ENCODE data around the gene KTI12.
"Not testable (repeated sequence)": the region's sequence is repeated elsewhere in the genome, so short reads cannot be mapped to it uniquely, and the experiment has no call there.

The KTI12 gene

DNA sequence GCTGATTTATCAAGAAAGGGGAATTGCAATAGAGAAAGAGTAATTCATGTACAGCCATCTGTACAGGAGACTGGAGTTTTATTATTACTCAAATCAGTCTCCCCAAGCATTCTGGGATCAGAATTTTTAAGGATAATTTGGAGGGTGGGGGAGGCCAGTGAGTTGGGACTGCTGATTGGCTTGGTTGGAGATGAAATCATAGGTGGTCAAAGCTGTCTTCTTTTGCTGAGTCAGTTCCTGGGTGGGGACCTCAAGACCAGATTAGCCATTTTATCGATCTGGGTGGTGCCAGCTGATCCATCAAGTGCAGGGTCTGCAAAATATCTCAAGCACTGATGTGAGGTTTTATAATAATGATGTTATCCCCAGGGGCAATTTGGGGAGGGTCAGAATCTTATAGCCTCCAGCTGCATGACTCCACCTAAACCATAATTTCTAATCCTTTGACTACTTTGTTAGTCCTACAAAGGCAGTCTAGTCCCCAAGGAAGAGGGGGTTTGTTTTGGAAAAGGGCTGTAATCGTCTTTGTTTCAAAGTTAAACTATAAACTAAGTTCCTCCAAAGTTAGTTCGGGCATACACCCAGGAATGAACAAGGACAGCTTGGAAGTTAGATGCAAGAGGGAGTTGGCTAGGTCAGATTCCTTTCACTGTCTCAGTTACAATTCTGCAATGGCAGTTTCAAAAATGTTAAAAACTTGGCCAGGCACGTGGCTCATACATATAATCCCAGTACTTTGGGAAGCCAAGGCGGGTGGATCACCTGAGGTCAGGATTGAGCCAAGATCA, 26.2 kb downstream of the KTI12 start:
- no CpG with 5 or more reads among the region's 5 CpGs for WGBS, 2 donors (ENCODE audit: extremely low coverage in 2 of 2, insufficient read length in 2 of 2, insufficient replicate concordance in 1 of 2)
- no peak overlapping the region for H3K9ac ChIP-seq (ENCODE audit: low read depth, low read length, poor library complexity)
- H2BK15ac ChIP-seq (ENCODE audit: low read length) = no peak overlapping the region
- H2BK5ac ChIP-seq (ENCODE audit: low read length) = no peak overlapping the region
- peaks cover 5 to 10% of the 10 kb centered on the region in 2 donors for H3K4me1 ChIP-seq (ENCODE audit: control insufficient read depth in 2 of 2, insufficient read depth in 1 of 2, low read depth in 1 of 2, low read length in 2 of 2)
- no peak overlapping the region for H3K23ac ChIP-seq (ENCODE audit: low read depth, low read length, poor library complexity)
- no peak overlapping the region for H3K14ac ChIP-seq (ENCODE audit: low read length)
- no peak overlapping the region for H3K4me2 ChIP-seq (ENCODE audit: insufficient read depth, low read length, poor library complexity, severe bottlenecking)
- H3K27ac ChIP-seq (replicated peaks; ENCODE audit: low read length) = no peak overlapping the region
- H4K91ac ChIP-seq (ENCODE audit: low read depth, low read length, poor library complexity) = no peak overlapping the region
- H3K18ac ChIP-seq (ENCODE audit: low read length) = no peak overlapping the region
- no peak overlapping the region for H2AK5ac ChIP-seq (ENCODE audit: low read depth, low read length)
- no peak overlapping the region for H3K4ac ChIP-seq (ENCODE audit: low read length)
- H2AFZ ChIP-seq (ENCODE audit: low read length) = no peak overlapping the region
- peaks cover 0 to 13% (median 0%) of the 10 kb centered on the region in 3 experiments for H3K27me3 ChIP-seq (ENCODE audit: control insufficient read depth in 3 of 3, insufficient read depth in 3 of 3, low read depth in 1 of 3, low read length in 3 of 3)
- no peak overlapping the region for H2BK12ac ChIP-seq (ENCODE audit: low read length)
- H3K36me3 ChIP-seq (replicated peaks in 1 of 2; ENCODE audit: control insufficient read depth in 2 of 2, insufficient read depth in 2 of 2, low read length in 2 of 2) = no peaks in the 10 kb centered on the region
- DNase-seq (ENCODE audit: low spot score) = no peak
- H2BK120ac ChIP-seq (ENCODE audit: low read depth, low read length) = no peak overlapping the region
- no peaks in the 10 kb centered on the region for H3K9me3 ChIP-seq (replicated peaks in 1 of 2; ENCODE audit: control insufficient read depth in 2 of 2, insufficient read depth in 1 of 2, low read depth in 1 of 2, low read length in 2 of 2)
- no peaks in the 10 kb centered on the region for H3K79me1 ChIP-seq (ENCODE audit: low read depth, low read length)
- H3K4me3 ChIP-seq (ENCODE audit: low read length in 2 of 2) = no peak overlapping the region
- H4K8ac ChIP-seq (ENCODE audit: low read depth, low read length) = no peak overlapping the region

DNA sequence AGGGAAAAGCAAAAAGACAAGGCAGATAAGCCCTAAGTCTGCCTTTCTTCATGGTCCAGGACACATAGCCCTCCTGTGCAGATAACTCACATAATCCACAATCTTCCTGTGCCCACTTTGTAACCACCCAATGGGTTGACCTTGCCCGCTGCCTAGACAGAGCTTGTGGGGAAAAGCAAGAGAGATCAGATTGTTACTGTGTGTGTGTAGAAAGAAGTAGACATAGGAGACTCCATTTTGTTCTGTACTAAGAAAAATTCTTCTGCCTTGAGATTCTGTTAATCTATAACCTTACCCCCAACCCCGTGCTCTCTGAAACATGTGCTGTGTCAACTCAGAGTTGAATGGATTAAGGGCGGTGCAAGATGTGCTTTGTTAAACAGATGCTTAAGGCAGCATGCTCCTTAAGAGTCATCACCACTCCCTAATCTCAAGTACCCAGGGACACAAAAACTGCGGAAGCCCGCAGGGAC, 27.5 kb downstream of the KTI12 start:
- H3K27me3 ChIP-seq (ENCODE audit: control insufficient read depth in 3 of 3, insufficient read depth in 3 of 3, low read depth in 1 of 3, low read length in 3 of 3) = peaks cover 0 to 13% (median 0%) of the 10 kb centered on the region in 3 experiments
- H2AFZ ChIP-seq (ENCODE audit: low read length) = peak overlapping the region; percentile 43
- H3K4me2 ChIP-seq (ENCODE audit: insufficient read depth, low read length, poor library complexity, severe bottlenecking); H3K4me1 ChIP-seq (ENCODE audit: control insufficient read depth in 2 of 2, insufficient read depth in 1 of 2, low read depth in 1 of 2, low read length in 2 of 2); H2BK120ac ChIP-seq (ENCODE audit: low read depth, low read length); H3K9ac ChIP-seq (ENCODE audit: low read depth, low read length, poor library complexity); H3K9me3 ChIP-seq (replicated peaks in 1 of 2; ENCODE audit: control insufficient read depth in 2 of 2, insufficient read depth in 1 of 2, low read depth in 1 of 2, low read length in 2 of 2); H2BK15ac ChIP-seq (ENCODE audit: low read length); H2AK5ac ChIP-seq (ENCODE audit: low read depth, low read length); H3K4me3 ChIP-seq (ENCODE audit: low read length in 2 of 2); H4K8ac ChIP-seq (ENCODE audit: low read depth, low read length); H3K36me3 ChIP-seq (replicated peaks in 1 of 2; ENCODE audit: control insufficient read depth in 2 of 2, insufficient read depth in 2 of 2, low read length in 2 of 2); H2BK5ac ChIP-seq (ENCODE audit: low read length); H3K23ac ChIP-seq (ENCODE audit: low read depth, low read length, poor library complexity); DNase-seq (ENCODE audit: low spot score); H3K79me1 ChIP-seq (ENCODE audit: low read depth, low read length); H2BK12ac ChIP-seq (ENCODE audit: low read length); H3K14ac ChIP-seq (ENCODE audit: low read length); H3K4ac ChIP-seq (ENCODE audit: low read length); H4K91ac ChIP-seq (ENCODE audit: low read depth, low read length, poor library complexity): not testable (repeated sequence)
- no CpG with 5 or more reads among the region's 5 CpGs for WGBS, 2 donors (ENCODE audit: extremely low coverage in 2 of 2, insufficient read length in 2 of 2, insufficient replicate concordance in 1 of 2)
- peak overlapping the region; percentile 64 for H3K27ac ChIP-seq (replicated peaks; ENCODE audit: low read length)
- peak overlapping the region; percentile 20 for H3K18ac ChIP-seq (ENCODE audit: low read length)

DNA sequence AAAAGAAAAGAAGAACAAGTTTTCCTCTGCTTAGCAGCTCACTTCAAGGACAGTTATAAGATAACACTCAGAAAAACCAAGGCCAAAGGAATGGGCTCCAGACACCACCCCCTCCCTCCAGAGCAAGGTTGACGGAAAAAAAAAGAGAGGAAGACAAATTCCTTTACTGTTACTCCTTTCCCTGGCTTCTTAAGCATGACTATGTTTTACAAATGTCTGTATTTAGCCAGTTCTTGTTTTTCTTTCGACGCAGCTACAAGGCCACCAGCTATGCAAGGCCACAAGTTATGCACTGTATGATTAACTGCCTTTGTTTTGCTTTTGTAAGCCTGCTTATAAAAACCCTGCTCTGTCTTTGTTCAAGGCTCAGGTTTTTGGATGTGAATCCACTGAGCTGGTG, 28.1 kb downstream of the KTI12 start:
- H2AFZ ChIP-seq (ENCODE audit: low read length); H3K36me3 ChIP-seq (replicated peaks in 1 of 2; ENCODE audit: control insufficient read depth in 2 of 2, insufficient read depth in 2 of 2, low read length in 2 of 2); H4K91ac ChIP-seq (ENCODE audit: low read depth, low read length, poor library complexity); DNase-seq (ENCODE audit: low spot score); H3K4ac ChIP-seq (ENCODE audit: low read length); H3K14ac ChIP-seq (ENCODE audit: low read length); H3K23ac ChIP-seq (ENCODE audit: low read depth, low read length, poor library complexity); H3K79me1 ChIP-seq (ENCODE audit: low read depth, low read length); H2BK12ac ChIP-seq (ENCODE audit: low read length); H2BK120ac ChIP-seq (ENCODE audit: low read depth, low read length); H4K8ac ChIP-seq (ENCODE audit: low read depth, low read length); H2BK5ac ChIP-seq (ENCODE audit: low read length); H3K9me3 ChIP-seq (replicated peaks in 1 of 2; ENCODE audit: control insufficient read depth in 2 of 2, insufficient read depth in 1 of 2, low read depth in 1 of 2, low read length in 2 of 2); H3K9ac ChIP-seq (ENCODE audit: low read depth, low read length, poor library complexity); H3K4me2 ChIP-seq (ENCODE audit: insufficient read depth, low read length, poor library complexity, severe bottlenecking); H2AK5ac ChIP-seq (ENCODE audit: low read depth, low read length); H3K18ac ChIP-seq (ENCODE audit: low read length); H3K4me3 ChIP-seq (ENCODE audit: low read length in 2 of 2); H2BK15ac ChIP-seq (ENCODE audit: low read length); H3K4me1 ChIP-seq (ENCODE audit: control insufficient read depth in 2 of 2, insufficient read depth in 1 of 2, low read depth in 1 of 2, low read length in 2 of 2): not testable (repeated sequence)
- WGBS, 2 donors (ENCODE audit: extremely low coverage in 2 of 2, insufficient read length in 2 of 2, insufficient replicate concordance in 1 of 2) = no CpG with 5 or more reads among the region's 3 CpGs
- H3K27ac ChIP-seq (replicated peaks; ENCODE audit: low read length) = peak overlapping the region; percentile 64
- peaks cover 0 to 17% (median 0%) of the 10 kb centered on the region in 3 experiments for H3K27me3 ChIP-seq (ENCODE audit: control insufficient read depth in 3 of 3, insufficient read depth in 3 of 3, low read depth in 1 of 3, low read length in 3 of 3)

DNA sequence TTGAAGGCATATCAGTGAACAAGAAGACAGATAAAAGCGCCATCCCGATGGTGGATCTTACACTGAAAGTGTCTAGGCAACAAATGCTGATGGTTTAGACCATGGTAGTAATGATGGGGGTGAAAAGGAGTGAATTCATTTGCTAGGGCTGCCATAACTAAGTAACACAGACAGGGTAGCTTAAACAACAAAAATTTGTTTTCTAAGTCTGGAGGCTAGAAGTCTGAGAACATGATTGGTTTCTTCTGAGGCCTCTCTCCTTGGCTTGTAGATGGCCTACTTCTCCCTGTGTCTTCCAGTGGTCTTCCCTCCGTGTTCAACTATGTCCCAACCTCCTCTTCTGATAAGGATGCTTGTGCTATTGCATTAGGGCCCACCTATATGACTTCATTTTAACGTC, 29.7 kb downstream of the KTI12 start:
- no peak overlapping the region for H4K91ac ChIP-seq (ENCODE audit: low read depth, low read length, poor library complexity)
- no peak overlapping the region for H3K4me2 ChIP-seq (ENCODE audit: insufficient read depth, low read length, poor library complexity, severe bottlenecking)
- no peaks in the 10 kb centered on the region for H3K9me3 ChIP-seq (replicated peaks in 1 of 2; ENCODE audit: control insufficient read depth in 2 of 2, insufficient read depth in 1 of 2, low read depth in 1 of 2, low read length in 2 of 2)
- no peak overlapping the region for H2BK120ac ChIP-seq (ENCODE audit: low read depth, low read length)
- no peaks in the 10 kb centered on the region for H3K79me1 ChIP-seq (ENCODE audit: low read depth, low read length)
- H4K8ac ChIP-seq (ENCODE audit: low read depth, low read length) = no peak overlapping the region
- no peak overlapping the region for H2AFZ ChIP-seq (ENCODE audit: low read length)
- no peak overlapping the region for H3K9ac ChIP-seq (ENCODE audit: low read depth, low read length, poor library complexity)
- no peak overlapping the region for H2BK15ac ChIP-seq (ENCODE audit: low read length)
- H3K23ac ChIP-seq (ENCODE audit: low read depth, low read length, poor library complexity) = no peak overlapping the region
- no peak overlapping the region for H2AK5ac ChIP-seq (ENCODE audit: low read depth, low read length)
- no peak overlapping the region for H3K4ac ChIP-seq (ENCODE audit: low read length)
- no peak overlapping the region for H3K18ac ChIP-seq (ENCODE audit: low read length)
- no peak overlapping the region for H3K27ac ChIP-seq (replicated peaks; ENCODE audit: low read length)
- DNase-seq (ENCODE audit: low spot score) = no peak
- WGBS, 2 donors (ENCODE audit: extremely low coverage in 2 of 2, insufficient read length in 2 of 2, insufficient replicate concordance in 1 of 2) = no CpG with 5 or more reads among the region's 4 CpGs
- no peaks in the 10 kb centered on the region for H3K36me3 ChIP-seq (replicated peaks in 1 of 2; ENCODE audit: control insufficient read depth in 2 of 2, insufficient read depth in 2 of 2, low read length in 2 of 2)
- no peak overlapping the region for H2BK5ac ChIP-seq (ENCODE audit: low read length)
- H3K27me3 ChIP-seq (ENCODE audit: control insufficient read depth in 3 of 3, insufficient read depth in 3 of 3, low read depth in 1 of 3, low read length in 3 of 3) = peaks cover 0 to 30% (median 0%) of the 10 kb centered on the region in 3 experiments
- no peak overlapping the region for H3K14ac ChIP-seq (ENCODE audit: low read length)
- H3K4me3 ChIP-seq (ENCODE audit: low read length in 2 of 2) = no peak overlapping the region
- peaks cover 5 to 10% of the 10 kb centered on the region in 2 donors for H3K4me1 ChIP-seq (ENCODE audit: control insufficient read depth in 2 of 2, insufficient read depth in 1 of 2, low read depth in 1 of 2, low read length in 2 of 2)
- H2BK12ac ChIP-seq (ENCODE audit: low read length) = no peak overlapping the region
